Measurements from ENCODE around the gene GADD45A. TPM values are rescaled to one million over a fixed set of nuclear protein-coding genes. Genes with fewer than 3 reads are reported as not detected.

GADD45A gene
- total RNA-seq, 1 experiment from 2014 or later = 129 TPM

- ATAC-seq = peak; percentile 54
- CTCF ChIA-PET = interaction anchor here (0.7 kb wide), 1 partner anchor 185 kb away, joined by 3 read pairs; no protein-coding TSS in a partner anchor
- POLR2A ChIA-PET (ENCODE audit: unreplicated experiment) = no interaction called here
These were observed 31.8 kb downstream of the GADD45A start for GRCh38 chr1:67716800-67717199.

GRCh38 chr1:67717876-67718275 is 32.9 kb downstream of the GADD45A start:
- ATAC-seq = no peak
- Histone ChIP-seq H3K79me2 (ENCODE audit: low read length) (0 out of 2 replicates have a peak, but pooled peaks cover 9% of the 10 kb centered on the region), H3K9me2 (replicated peaks; ENCODE audit: low read length) (no peaks in the 10 kb centered on the region), H3K27ac (ENCODE audit: low read length) (peak overlapping the region; percentile 30), H3K4me1 (ENCODE audit: insufficient read depth, low read length) (peaks cover 61% of the 10 kb centered on the region), H2AFZ (ENCODE audit: low read length) (no peak overlapping the region), H3K9ac (ENCODE audit: low read length) (no peak overlapping the region), H3F3A (ENCODE audit: low read length, unreplicated experiment) (no peaks in the 10 kb centered on the region), H3K36me3 (ENCODE audit: low read depth, low read length) (no peaks in the 10 kb centered on the region), H3K4me3 (ENCODE audit: low read length) (no peak overlapping the region), H3K27me3 (ENCODE audit: low read length) (no peaks in the 10 kb centered on the region), H4K20me1 (ENCODE audit: low read length) (no peaks in the 10 kb centered on the region), H3K9me3 (ENCODE audit: low read length) (no peaks in the 10 kb centered on the region), H3K4me2 (ENCODE audit: low read length) (peak overlapping the region; percentile 37; the same call in 1 of the 2 replicates)
- peak; percentile 58 for DNase-seq
- POLR2A ChIA-PET (ENCODE audit: unreplicated experiment) = no interaction called here
- TF ChIP-seq EZH2 (IDR thresholded peaks at IDR 0.05; ENCODE audit: low read length, unreplicated experiment) = no peak
- TF ChIP-seq CTCF (conservative IDR thresholded peaks at IDR 0.05; ENCODE audit: low read depth, low read length) = no peak
- TF ChIP-seq EZH2phosphoT487 (IDR thresholded peaks at IDR 0.05; ENCODE audit: borderline replicate concordance, low read length) = no peak
- CTCF ChIA-PET = no interaction called here
- no TSS peak for BruUV-seq (replicated peaks)
- intact Hi-C loops (cut with micrococcal nuclease) = loop anchor here (5.0 kb wide), 1 partner anchor 34 kb away; no protein-coding TSS in a partner anchor

More at GRCh38 chr1:67716800-67717199, 31.8 kb downstream of the GADD45A start:
- no TSS peak for BruUV-seq (replicated peaks)
- no peaks in the 10 kb centered on the region for H3F3A ChIP-seq (ENCODE audit: low read length, unreplicated experiment)
- H3K36me3 ChIP-seq (ENCODE audit: low read depth, low read length) = no peaks in the 10 kb centered on the region; the same call in 1 of the 2 replicates
- 0 out of 2 replicates have a peak, but pooled peaks cover 8% of the 10 kb centered on the region for H3K79me2 ChIP-seq (ENCODE audit: low read length)
- no peaks in the 10 kb centered on the region for H3K27me3 ChIP-seq (ENCODE audit: low read length)
- TF ChIP-seq EZH2 (IDR thresholded peaks at IDR 0.05; ENCODE audit: low read length, unreplicated experiment) (no peak), CTCF (conservative IDR thresholded peaks at IDR 0.05; ENCODE audit: low read depth, low read length) (no peak), EZH2phosphoT487 (IDR thresholded peaks at IDR 0.05; ENCODE audit: borderline replicate concordance, low read length) (no peak)
- no peaks in the 10 kb centered on the region for H4K20me1 ChIP-seq (ENCODE audit: low read length)
- H3K9me3 ChIP-seq (ENCODE audit: low read length) = no peaks in the 10 kb centered on the region
- H3K4me2 ChIP-seq (ENCODE audit: low read length) = 0 out of 2 replicates have a peak overlapping the region, but pooled peaks have one; percentile 14
- peaks cover 56% of the 10 kb centered on the region for H3K4me1 ChIP-seq (ENCODE audit: insufficient read depth, low read length)
- H2AFZ ChIP-seq (ENCODE audit: low read length) = no peak overlapping the region
- no peak overlapping the region for H3K4me3 ChIP-seq (ENCODE audit: low read length)
- intact Hi-C loops (cut with micrococcal nuclease) = loop anchor here (5.0 kb wide), 1 partner anchor 36 kb away; no protein-coding TSS in a partner anchor
- no peaks in the 10 kb centered on the region for H3K9me2 ChIP-seq (replicated peaks; ENCODE audit: low read length)
- peak; percentile 88 for DNase-seq
- peak overlapping the region; percentile 27 for H3K27ac ChIP-seq (ENCODE audit: low read length)
- H3K9ac ChIP-seq (ENCODE audit: low read length) = no peak overlapping the region

Data from PC-3 (cell line).